Measurements from ENCODE around the gene IPO4. TPM values are rescaled to one million over a fixed set of nuclear protein-coding genes. Genes with fewer than 3 reads are reported as not detected.

The IPO4 gene
- polyA plus RNA-seq, 1 donor (not counting 4 experiments of a cell fraction or from before 2014, with no cell fraction given): 18.6 TPM

DNA sequence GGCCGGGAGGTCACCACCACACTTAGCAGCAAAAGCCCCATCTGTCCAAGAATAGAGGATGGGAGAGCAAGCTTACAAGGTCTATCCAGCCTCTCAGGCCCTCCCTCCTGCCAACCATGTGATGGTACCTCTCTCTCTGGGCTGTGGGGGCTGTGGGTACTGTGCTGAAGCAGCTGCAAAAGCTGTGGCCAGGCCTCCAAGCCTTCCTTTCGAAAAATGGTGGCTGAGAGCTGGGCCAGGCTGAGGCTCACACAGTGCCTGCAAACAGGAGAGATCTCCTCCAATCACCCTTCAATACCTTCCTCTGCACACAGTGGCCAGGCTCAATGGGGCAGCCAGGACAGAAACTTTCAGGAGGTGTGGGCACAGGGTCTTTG, 1.1 kb downstream of the IPO4 start:
- Histone ChIP-seq H2AFZ (ENCODE audit: control insufficient read depth, low read length) (no peak overlapping the region), H4K20me1 (ENCODE audit: control insufficient read depth, extremely low read depth, insufficient read depth, low read length) (peaks cover 4% of the 10 kb centered on the region), H3K36me3 (ENCODE audit: control insufficient read depth in 2 of 2, extremely low read depth in 1 of 2, insufficient read depth in 2 of 2, low read length in 2 of 2) (peaks cover 46 to 49% of the 10 kb centered on the region in 2 experiments), H3K9me1 (ENCODE audit: control insufficient read depth, extremely low read depth, insufficient read depth, low read length) (no peaks in the 10 kb centered on the region), H3K9me3 (ENCODE audit: control insufficient read depth, low read depth, low read length) (no peaks in the 10 kb centered on the region), H3K4me1 (ENCODE audit: control insufficient read depth, extremely low read depth, insufficient read depth, low read length) (peaks cover 15% of the 10 kb centered on the region), H3K4me3 (ENCODE audit: control insufficient read depth in 2 of 3, extremely low read depth in 1 of 3, insufficient read depth in 2 of 3, low read depth in 1 of 3, low read length in 3 of 3) (peak overlapping the region in 2 of 3 experiments; percentile 76 to 83), H3K27me3 (ENCODE audit: control insufficient read depth, extremely low read depth, insufficient read depth, low read length) (no peaks in the 10 kb centered on the region), H3K4me2 (ENCODE audit: control insufficient read depth, extremely low read depth, insufficient read depth, low read depth, low read length) (peak overlapping the region; percentile 73), H3K9ac (ENCODE audit: control insufficient read depth, extremely low read depth, insufficient read depth, low read length) (peak overlapping the region; percentile 86), H3K79me2 (ENCODE audit: control insufficient read depth, insufficient read depth, low read length) (peaks cover 23% of the 10 kb centered on the region), H3K27ac (ENCODE audit: control insufficient read depth, insufficient read depth, low read length) (no peak overlapping the region)
- FAIRE-seq (no peak), DNase-seq (ENCODE audit: low read depth, low spot score) (no peak)
- dilution Hi-C loops (cut with MboI; ENCODE audit: extremely low pct_ligation_motif_present, low sequenced_read_pairs): no loop called here
- TF ChIP-seq CTCF (optimal IDR thresholded peaks at IDR 0.05 in 1 of 3, IDR thresholded peaks at IDR 0.05 in 1 of 3, conservative IDR thresholded peaks at IDR 0.05 in 1 of 3; ENCODE audit: extremely low read depth in 1 of 3, insufficient read depth in 2 of 3, low read length in 3 of 3): no peak
- TF ChIP-seq EZH2 (IDR thresholded peaks at IDR 0.05; ENCODE audit: low read length): no peak

DNA sequence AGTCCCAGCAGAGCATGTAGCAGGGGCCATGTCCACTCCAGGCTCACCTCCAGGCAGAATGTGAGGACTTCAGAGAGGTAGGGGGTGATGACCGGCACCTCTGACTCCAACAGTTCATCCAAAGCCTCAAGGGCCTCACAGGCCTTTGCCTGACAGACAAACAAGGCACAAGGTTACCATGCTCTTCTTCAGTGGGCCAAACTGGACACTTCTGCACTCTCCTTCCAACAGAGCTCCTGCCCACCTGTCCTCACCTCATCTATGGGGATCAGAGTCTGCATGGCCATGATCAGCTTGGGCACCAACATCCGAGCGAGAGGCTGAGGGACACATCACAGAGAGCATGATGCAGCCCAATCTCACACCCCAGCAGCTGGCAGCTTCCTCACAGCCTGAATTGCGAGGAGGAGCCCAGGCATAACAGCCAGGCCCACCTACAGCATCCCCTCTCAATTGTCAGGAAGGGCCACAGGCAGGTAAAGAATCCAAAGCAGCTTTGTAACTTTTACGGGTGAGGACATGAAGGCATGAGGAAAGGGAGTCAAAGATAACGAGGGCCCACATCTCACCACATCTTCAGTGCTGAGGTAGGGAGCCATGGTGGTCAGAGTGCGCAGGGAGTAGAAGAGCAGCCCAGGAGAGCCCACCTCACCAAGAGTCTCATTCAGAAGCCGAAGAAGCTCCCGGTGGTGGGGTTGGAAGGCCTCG, 1.6 kb downstream of the IPO4 start:
- Histone ChIP-seq H3K9ac (ENCODE audit: control insufficient read depth, extremely low read depth, insufficient read depth, low read length) (no peak overlapping the region), H3K4me1 (ENCODE audit: control insufficient read depth, extremely low read depth, insufficient read depth, low read length) (peaks cover 15% of the 10 kb centered on the region), H3K9me3 (ENCODE audit: control insufficient read depth, low read depth, low read length) (no peaks in the 10 kb centered on the region), H3K4me2 (ENCODE audit: control insufficient read depth, extremely low read depth, insufficient read depth, low read depth, low read length) (no peak overlapping the region), H3K27me3 (ENCODE audit: control insufficient read depth, extremely low read depth, insufficient read depth, low read length) (no peaks in the 10 kb centered on the region), H3K79me2 (ENCODE audit: control insufficient read depth, insufficient read depth, low read length) (peaks cover 18% of the 10 kb centered on the region), H2AFZ (ENCODE audit: control insufficient read depth, low read length) (no peak overlapping the region), H3K4me3 (ENCODE audit: control insufficient read depth in 2 of 3, extremely low read depth in 1 of 3, insufficient read depth in 2 of 3, low read depth in 1 of 3, low read length in 3 of 3) (no peak overlapping the region), H3K36me3 (ENCODE audit: control insufficient read depth in 2 of 2, extremely low read depth in 1 of 2, insufficient read depth in 2 of 2, low read length in 2 of 2) (peaks cover 46 to 50% of the 10 kb centered on the region in 2 experiments), H3K9me1 (ENCODE audit: control insufficient read depth, extremely low read depth, insufficient read depth, low read length) (no peaks in the 10 kb centered on the region), H3K27ac (ENCODE audit: control insufficient read depth, insufficient read depth, low read length) (no peak overlapping the region), H4K20me1 (ENCODE audit: control insufficient read depth, extremely low read depth, insufficient read depth, low read length) (peaks cover 4% of the 10 kb centered on the region)
- no peak for FAIRE-seq
- DNase-seq (ENCODE audit: low read depth, low spot score): no peak
- dilution Hi-C loops (cut with MboI; ENCODE audit: extremely low pct_ligation_motif_present, low sequenced_read_pairs): no loop called here
- TF ChIP-seq CTCF (optimal IDR thresholded peaks at IDR 0.05 in 1 of 3, IDR thresholded peaks at IDR 0.05 in 1 of 3, conservative IDR thresholded peaks at IDR 0.05 in 1 of 3; ENCODE audit: extremely low read depth in 1 of 3, insufficient read depth in 2 of 3, low read length in 3 of 3) (no peak), EZH2 (IDR thresholded peaks at IDR 0.05; ENCODE audit: low read length) (no peak)

All from keratinocyte (primary cell).